H1 (cell line): Measurements from ENCODE around the gene SLC25A21. TPM values are rescaled to one million over a fixed set of nuclear protein-coding genes. Genes with fewer than 3 reads are reported as not detected.

Source experiments
- CTCF ChIA-PET: fragments of 300-600 bp; sonication (Branson Sonifier 250); formaldehyde crosslinking; loops from one replicate; lab custom pipeline; 2021; ENCODE audit not compliant: partially characterized antibody; lab: Charles Lee
- POLR2A ChIA-PET: fragments of 300-600 bp; sonication (Branson Sonifier 250); formaldehyde crosslinking; loops from one replicate; lab custom pipeline; 2021; ENCODE audit warnings: inconsistent platforms; ENCODE audit not compliant: partially characterized antibody; lab: Charles Lee
- DNase-seq, 2 experiments: peaks; one replicate each; pipeline versions ENCODE4 v3.0.0 to v3.0.0-alpha.2; 2010 to 2022; ENCODE audit warnings: low spot score in 2 of 2, low read depth in 1 of 2, mixed read lengths in 1 of 2
- FAIRE-seq: peaks from 2 replicates; lab custom pipeline; 2011; peaks lifted over from hg19 to GRCh38; lab: Jason Lieb, UNC
- H2AFZ ChIP-seq: 2 replicates; pipeline ENCODE4 v1.8.1; 2012; ENCODE audit warnings: low read length, inconsistent platforms
- H2AK5ac ChIP-seq: 2 replicates; pipeline ENCODE4 v1.6.1; 2013; ENCODE audit warnings: low read depth, low read length
- H2BK120ac ChIP-seq: replicated peaks from 2 replicates; pipeline ENCODE3; 2013; ENCODE audit warnings: low read depth, low read length, inconsistent platforms
- H2BK12ac ChIP-seq: 2 replicates; pipeline ENCODE4 v1.6.1; 2013; ENCODE audit warnings: low read depth, low read length
- H2BK15ac ChIP-seq: 2 replicates; pipeline ENCODE4 v1.6.1; 2013; ENCODE audit warnings: low read length
- H2BK20ac ChIP-seq: 2 replicates; pipeline ENCODE4 v1.6.1; 2013; ENCODE audit warnings: low read length
- H2BK5ac ChIP-seq: 2 replicates; pipeline ENCODE4 v1.6.1; 2013; ENCODE audit warnings: low read depth, low read length
- H3K14ac ChIP-seq: 2 replicates; pipeline ENCODE4 v1.6.1; 2013; ENCODE audit warnings: inconsistent platforms; ENCODE audit not compliant: insufficient read length
- H3K18ac ChIP-seq: 2 replicates; pipeline ENCODE4 v1.6.1; 2013; ENCODE audit warnings: low read length; ENCODE audit errors: extremely low read depth
- H3K23ac ChIP-seq: 2 replicates; pipeline ENCODE4 v1.6.1; 2013; ENCODE audit warnings: inconsistent platforms; ENCODE audit not compliant: insufficient read length
- H3K23me2 ChIP-seq: 2 replicates; pipeline ENCODE4 v1.6.1; 2013; ENCODE audit warnings: low read depth, low read length
- H3K27ac ChIP-seq: 2 replicates; pipeline ENCODE4 v1.6.1; 2011; ENCODE audit warnings: low read depth, low read length, inconsistent platforms
- H3K27me3 ChIP-seq, 4 experiments: replicated peaks in 1 of 4; 1 replicate in 1 of 4; 2 replicates in 3 of 4; pipeline versions ENCODE4 v1.6.1 to v1.8.1; 2011 to 2013; ENCODE audit warnings: low read length in 3 of 4, mild to moderate bottlenecking in 3 of 4, inconsistent platforms in 2 of 4, mixed read lengths in 2 of 4, moderate library complexity in 1 of 4; ENCODE audit not compliant: control insufficient read depth in 3 of 4, insufficient read depth in 3 of 4; ENCODE audit errors: extremely low read depth in 1 of 4
- H3K36me3 ChIP-seq, 4 experiments: 2 replicates each; pipeline versions ENCODE4 v1.6.1 to v1.8.1; 2011 to 2013; ENCODE audit warnings: mild to moderate bottlenecking in 4 of 4, low read length in 3 of 4, moderate library complexity in 2 of 4, control low read depth in 1 of 4, inconsistent platforms in 1 of 4; ENCODE audit not compliant: insufficient read depth in 4 of 4, control insufficient read depth in 2 of 4
- H3K4ac ChIP-seq: replicated peaks from 2 replicates; pipeline ENCODE3; 2013; ENCODE audit warnings: low read length, low read depth, mixed read lengths, inconsistent platforms; ENCODE audit not compliant: insufficient read length
- H3K4me1 ChIP-seq, 4 experiments: replicated peaks in 1 of 4; 1 replicate in 1 of 4; 2 replicates in 3 of 4; pipeline versions ENCODE4 v1.6.1 to v1.8.1; 2011 to 2013; ENCODE audit warnings: low read length in 3 of 4, inconsistent platforms in 2 of 4, mixed read lengths in 1 of 4; ENCODE audit not compliant: insufficient read depth in 4 of 4, control insufficient read depth in 3 of 4
- H3K4me2 ChIP-seq, 2 experiments: 2 replicates each; pipeline versions ENCODE4 v1.6.1 to v1.8.1; 2011 to 2013; ENCODE audit warnings: low read depth in 2 of 2, low read length in 2 of 2, control low read depth in 1 of 2, inconsistent platforms in 1 of 2, mild to moderate bottlenecking in 1 of 2; ENCODE audit not compliant: insufficient read depth in 1 of 2
- H3K4me3 ChIP-seq, 4 experiments: fragments of 200-600, 300-600 bp in 1 of 4; sonication (generic), shearing (Covaris generic), sonication (Bioruptor Twin) in 1 of 4; 2 replicates each; pipeline versions ENCODE4 v1.5.1 to v1.8.1; 2011 to 2016; ENCODE audit warnings: low read length in 4 of 4, low read depth in 3 of 4, control low read depth in 2 of 4, inconsistent platforms in 2 of 4, mild to moderate bottlenecking in 2 of 4, mixed read lengths in 1 of 4, moderate library complexity in 1 of 4; ENCODE audit not compliant: insufficient read depth in 2 of 4; ENCODE audit errors: extremely low read depth in 1 of 4
- H3K56ac ChIP-seq: replicated peaks from 2 replicates; pipeline ENCODE3; 2013; ENCODE audit warnings: low read depth, mild to moderate bottlenecking, mixed read lengths, low read length, inconsistent platforms; ENCODE audit not compliant: insufficient read length
- H3K79me1 ChIP-seq: 2 replicates; pipeline ENCODE4 v1.6.1; 2013; ENCODE audit warnings: low read depth, low read length, control low read depth
- H3K79me2 ChIP-seq, 2 experiments: 2 replicates each; pipeline versions ENCODE4 v1.6.1 to v1.8.1; 2012 to 2013; ENCODE audit warnings: low read length in 2 of 2, mild to moderate bottlenecking in 2 of 2, inconsistent platforms in 1 of 2; ENCODE audit not compliant: insufficient read depth in 2 of 2, control insufficient read depth in 1 of 2
- H3K9ac ChIP-seq, 4 experiments: replicated peaks in 1 of 4; 1 replicate in 1 of 4; 2 replicates in 3 of 4; pipeline versions ENCODE4 v1.6.1 to v1.8.1; 2011 to 2013; ENCODE audit warnings: low read depth in 3 of 4, low read length in 3 of 4, control low read depth in 2 of 4, mild to moderate bottlenecking in 2 of 4, moderate library complexity in 2 of 4, inconsistent platforms in 1 of 4; ENCODE audit errors: extremely low read depth in 1 of 4
- H3K9me3 ChIP-seq, 2 experiments: 2 replicates each; pipeline versions ENCODE4 v1.6.1 to v1.8.1; 2012 to 2013; ENCODE audit warnings: mild to moderate bottlenecking in 2 of 2, moderate library complexity in 2 of 2, control low read depth in 1 of 2, inconsistent platforms in 1 of 2, low read depth in 1 of 2, low read length in 1 of 2, mixed read lengths in 1 of 2; ENCODE audit not compliant: insufficient read depth in 2 of 2
- H4K20me1 ChIP-seq, 2 experiments: replicated peaks in 1 of 2; 2 replicates each; pipeline versions ENCODE3 to v1.8.1; 2011 to 2013; ENCODE audit warnings: inconsistent platforms in 2 of 2, low read length in 2 of 2, mild to moderate bottlenecking in 1 of 2; ENCODE audit not compliant: insufficient read depth in 2 of 2, control insufficient read depth in 1 of 2
- H4K5ac ChIP-seq: 2 replicates; pipeline ENCODE4 v1.6.1; 2013; ENCODE audit warnings: low read length, low read depth, mixed read lengths, inconsistent platforms; ENCODE audit not compliant: insufficient read length
- H4K8ac ChIP-seq: 2 replicates; pipeline ENCODE4 v1.8.0; 2013; ENCODE audit warnings: mild to moderate bottlenecking, moderate library complexity, low read length, inconsistent platforms; ENCODE audit not compliant: insufficient read depth; ENCODE audit errors: extremely low read depth
- H4K91ac ChIP-seq: replicated peaks from 2 replicates; pipeline ENCODE3; 2013; ENCODE audit warnings: low read length, mixed read lengths, inconsistent platforms; ENCODE audit not compliant: insufficient read length
- BRCA1 ChIP-seq: IDR thresholded peaks from 2 replicates; pipeline ENCODE4 v1.6.1; 2012; ENCODE audit warnings: low read depth, low read length, improper control_type of control experiment
- FOSL1 ChIP-seq: IDR thresholded peaks from 2 replicates; pipeline ENCODE4 v1.6.1; 2011; ENCODE audit warnings: mild to moderate bottlenecking, low read depth, low read length, moderate library complexity; ENCODE audit not compliant: insufficient read depth
- KDM4A ChIP-seq: IDR thresholded peaks from one replicate; pipeline ENCODE4 v1.7.1; 2012; ENCODE audit warnings: low read depth, mild to moderate bottlenecking, moderate library complexity, low read length, inconsistent platforms; ENCODE audit not compliant: severe bottlenecking
- MAFK ChIP-seq: IDR thresholded peaks from 2 replicates; pipeline ENCODE4 v1.6.1; 2012; ENCODE audit warnings: low read depth, mild to moderate bottlenecking, improper control_type of control experiment, low read length
- NANOG ChIP-seq: IDR thresholded peaks from 2 replicates; pipeline ENCODE4 v1.6.1; 2011; ENCODE audit warnings: low read length, low read depth, mild to moderate bottlenecking, inconsistent platforms; ENCODE audit not compliant: insufficient read depth, poor library complexity, severe bottlenecking
- PHF8 ChIP-seq: fragments of 200-600 bp; sonication (generic); conservative IDR thresholded peaks from 2 replicates; pipeline ENCODE4 v1.7.1; 2012; ENCODE audit warnings: low read depth, mild to moderate bottlenecking, inconsistent platforms, low read length, moderate library complexity
- SIN3A ChIP-seq, 2 experiments: IDR thresholded peaks in 1 of 2; conservative IDR thresholded peaks in 1 of 2; 2 replicates each; pipeline ENCODE4 v1.6.1; 2011 to 2012; ENCODE audit warnings: low read length in 2 of 2, improper control_type of control experiment in 1 of 2, low read depth in 1 of 2, mild to moderate bottlenecking in 1 of 2
- SP1 ChIP-seq: IDR thresholded peaks from 2 replicates; pipeline ENCODE4 v1.6.1; 2011; ENCODE audit warnings: low read depth, low read length
- TBP ChIP-seq: IDR thresholded peaks from 2 replicates; pipeline ENCODE4 v1.6.1; 2011; ENCODE audit warnings: low read depth, low read length, improper control_type of control experiment
- TCF12 ChIP-seq: IDR thresholded peaks from 2 replicates; pipeline ENCODE4 v1.6.1; 2011; ENCODE audit warnings: low read depth, mild to moderate bottlenecking, low read length
- YY1 ChIP-seq: IDR thresholded peaks from 2 replicates; pipeline ENCODE4 v1.6.1; 2011; ENCODE audit warnings: low read depth, mild to moderate bottlenecking, low read length
- WGBS, 2 experiments: shearing (Covaris generic) in 1 of 2; methylation state at CpG; one replicate each; pipeline versions ENCODE4 v1.1.6 to v1.1.7; 2013 to 2015; ENCODE audit warnings: low lambda C conversion rate in 2 of 2, mixed read lengths in 2 of 2, inconsistent platforms in 1 of 2, low coverage in 1 of 2, missing lambda C conversion rate in 1 of 2; ENCODE audit not compliant: insufficient replicate concordance in 2 of 2, insufficient coverage in 1 of 2, insufficient read length in 1 of 2; ENCODE audit errors: extremely low coverage in 1 of 2, missing lambda C conversion rate in 1 of 2; 5-methylcytosine and 5-hydroxymethylcytosine counted together
- polyA plus RNA-seq, 7 experiments: library from polyadenylated mRNA; depleted of rRNA in 3 of 7; stranded (reverse) in 5 of 7; unstranded in 2 of 7; fragments of >200 nt in 5 of 7; fragments of 200-250 nt in 2 of 7; gene quantifications; 1 replicate in 5 of 7; 2 replicates in 1 of 7; 4 replicates in 1 of 7; pipeline versions ENCODE4 v1.2.1 to v1.2.3, GENCODE V29; 2011 to 2013; ENCODE audit warnings: missing spikeins in 2 of 7, mixed read lengths in 2 of 7
- total RNA-seq: library from RNA; stranded (reverse); fragmentation: NEBNext Ultra II Directional; extraction: Animal tissue kit (Norgen Biotek cat#: 25700); gene quantifications from 2 replicates; pipeline ENCODE4 v1.2.1, GENCODE V29; 2021

The SLC25A21 gene
- total and polyA plus RNA-seq, 2 of the 8 experiments (the other 6 are each of a cell fraction or from before 2014, with no cell fraction given), result 6.9 to 15.7 TPM

- H3K79me2 ChIP-seq, result no peaks in the 10 kb centered on the region
- H2BK12ac ChIP-seq, result peak within 1 kb of the TSS; percentile 84; the same call in 1 of the 2 replicates
- ChIA-PET CTCF (interaction anchor here (1.0 to 9.9 kb wide), 5 partner anchors 14 to 282 kb away, joined by 5 to 132 read pairs (median 90); no protein-coding TSS in a partner anchor), POLR2A (interaction anchor here (0.6 to 2.0 kb wide), 5 partner anchors 78 to 139 kb away, joined by 3 to 4 read pairs (median 3); no protein-coding TSS in a partner anchor)
- no peaks in the 10 kb centered on the region for H3K79me1 ChIP-seq
- no peak within 1 kb of the TSS for H3K18ac ChIP-seq
- no peak within 1 kb of the TSS for H3K9ac ChIP-seq
- peaks cover 9% of the 10 kb centered on the region; the same call in 1 of the 2 replicates for H3K23me2 ChIP-seq
- H3K23ac ChIP-seq, result no peak within 1 kb of the TSS
- H2AK5ac ChIP-seq, result no peak within 1 kb of the TSS
- no peak within 1 kb of the TSS for H4K91ac ChIP-seq
- peak within 1 kb of the TSS; percentile 72; the same call in 1 of the 2 replicates for H2BK20ac ChIP-seq
- H3K27me3 ChIP-seq, result peaks cover 91 to 99% (median 94%) of the 10 kb centered on the region in 4 experiments
- H3K27ac ChIP-seq, result no peak within 1 kb of the TSS
- H4K20me1 ChIP-seq, result peaks cover 31 to 57% of the 10 kb centered on the region in 2 experiments
- H2AFZ ChIP-seq, result no peak within 1 kb of the TSS
- 5% methylated on average over 33 of the region's 44 CpGs; no CpG with 5 or more reads in 1 of the 2 experiments for WGBS, 2 experiments
- H3K36me3 ChIP-seq, result no peaks in the 10 kb centered on the region; a peak in 1 of 8 replicates
- no peak within 1 kb of the TSS for H2BK15ac ChIP-seq
- H2BK120ac ChIP-seq, result no peak within 1 kb of the TSS
- H3K4me2 ChIP-seq, result peak within 1 kb of the TSS; percentile 67 to 75
- no peak within 1 kb of the TSS for H3K4ac ChIP-seq
- H2BK5ac ChIP-seq, result no peak within 1 kb of the TSS
- peak within 1 kb of the TSS; percentile 25 to 62 (median 38); a peak in 7 of 8 replicates for H3K4me3 ChIP-seq
- peak; percentile 90 for FAIRE-seq
- no peak within 1 kb of the TSS for H3K14ac ChIP-seq
- no peak within 1 kb of the TSS for H3K56ac ChIP-seq
- peak; percentile 92 to 96 for DNase-seq
- H4K5ac ChIP-seq, result no peak within 1 kb of the TSS
- H3K4me1 ChIP-seq, result peaks cover 4 to 35% (median 22%) of the 10 kb centered on the region in 4 experiments
- H3K9me3 ChIP-seq, result no peaks in the 10 kb centered on the region
- H4K8ac ChIP-seq, result 0 out of 2 replicates have a peak within 1 kb of the TSS, but pooled peaks have one; percentile 46
- no peak for TF ChIP-seq BRCA1
- TF ChIP-seq YY1, result peak; percentile 67; the same call in 1 of the 2 replicates
- TF ChIP-seq TBP, result no peak
- TF ChIP-seq NANOG, result no peak
- peak; percentile 90 for TF ChIP-seq SP1
- TF ChIP-seq TCF12, result no peak
- no peak for TF ChIP-seq MAFK
- peak; percentile 50 for TF ChIP-seq KDM4A
- no peak for TF ChIP-seq FOSL1
- TF ChIP-seq SIN3A (conservative IDR thresholded peaks at IDR 0.05 in 1 of 2, IDR thresholded peaks at IDR 0.05 in 1 of 2; ENCODE audit: low read depth in 1 of 2, low read length in 2 of 2), result peak in 1 of 2 experiments; percentile 26; a peak in 1 of 4 replicates
- no peak for TF ChIP-seq PHF8
These were observed 510.7 kb downstream of the SLC25A21 start, which contains the start of gene PAX9 for GRCh38 chr14:36661506-36662257. Gene PAX9, plus strand, starts transcription at chr14:36661860. Its CDS starts 230 bp downstream, at chr14:36662090.
